ENCODE measurements around the gene TIMP1.
"Not testable (repeated sequence)": the region's sequence is repeated elsewhere in the genome, so short reads cannot be mapped to it uniquely, and the experiment has no call there.

The TIMP1 gene

GRCh38 chrX:47597222-47597621, 15.0 kb downstream of the TIMP1 start:
- DNase-seq (ENCODE audit: low read depth), result no peak
- H3K4me3 ChIP-seq (ENCODE audit: low read depth, low read length), result no peak overlapping the region
- TF ChIP-seq CTCF (IDR thresholded peaks at IDR 0.05; ENCODE audit: insufficient read depth, low read depth, low read length, missing control alignments), result no peak

- DNase-seq (ENCODE audit: low read depth); H3K4me3 ChIP-seq (ENCODE audit: low read depth, low read length): not testable (repeated sequence)
Measured at GRCh38 chrX:47603125-47603524, 20.9 kb downstream of the TIMP1 start.

GRCh38 chrX:47605024-47605423, 22.8 kb downstream of the TIMP1 start:
- no peak for TF ChIP-seq CTCF (IDR thresholded peaks at IDR 0.05; ENCODE audit: insufficient read depth, low read depth, low read length, missing control alignments)
- no peak overlapping the region for H3K4me3 ChIP-seq (ENCODE audit: low read depth, low read length)
- DNase-seq (ENCODE audit: low read depth), result no peak

GRCh38 chrX:47607091-47607490, 24.9 kb downstream of the TIMP1 start:
- DNase-seq (ENCODE audit: low read depth), result no peak
- H3K4me3 ChIP-seq (ENCODE audit: low read depth, low read length), result no peak overlapping the region
- no peak for TF ChIP-seq CTCF (IDR thresholded peaks at IDR 0.05; ENCODE audit: insufficient read depth, low read depth, low read length, missing control alignments)

GRCh38 chrX:47608130-47608810, 26.0 kb downstream of the TIMP1 start:
- H3K4me3 ChIP-seq (ENCODE audit: low read depth, low read length), result no peak overlapping the region
- DNase-seq (ENCODE audit: low read depth), result no peak
- no peak for TF ChIP-seq CTCF (IDR thresholded peaks at IDR 0.05; ENCODE audit: insufficient read depth, low read depth, low read length, missing control alignments)

- DNase-seq (ENCODE audit: low read depth), result no peak
- H3K4me3 ChIP-seq (ENCODE audit: low read depth, low read length), result no peak overlapping the region
- TF ChIP-seq CTCF (IDR thresholded peaks at IDR 0.05; ENCODE audit: insufficient read depth, low read depth, low read length, missing control alignments), result no peak
Measured at GRCh38 chrX:47610511-47610910, 28.3 kb downstream of the TIMP1 start.

GRCh38 chrX:47611489-47611888, 29.3 kb downstream of the TIMP1 start:
- DNase-seq (ENCODE audit: low read depth), result no peak
- no peak overlapping the region for H3K4me3 ChIP-seq (ENCODE audit: low read depth, low read length)
- no peak for TF ChIP-seq CTCF (IDR thresholded peaks at IDR 0.05; ENCODE audit: insufficient read depth, low read depth, low read length, missing control alignments)
